Muscle layer of colon (tissue), 2 donors: Measurements from ENCODE around the gene TNFRSF11A.

Experiments used
- H3K27ac ChIP-seq: one replicate; pipeline ENCODE4 v1.7.0; 2013; ENCODE audit warnings: low read depth, mild to moderate bottlenecking, low read length, moderate library complexity
- H3K27me3 ChIP-seq, 2 donors: one replicate each; pipeline ENCODE4 v1.7.0; 2013; ENCODE audit warnings: low read length in 2 of 2, mild to moderate bottlenecking in 2 of 2; ENCODE audit not compliant: insufficient read depth in 2 of 2, control insufficient read depth in 1 of 2
- H3K36me3 ChIP-seq: one replicate; pipeline ENCODE4 v1.7.0; 2013; ENCODE audit warnings: mild to moderate bottlenecking, low read length; ENCODE audit not compliant: insufficient read depth
- H3K4me1 ChIP-seq: one replicate; pipeline ENCODE4 v1.7.0; 2013; ENCODE audit warnings: mild to moderate bottlenecking, low read length; ENCODE audit not compliant: insufficient read depth
- H3K4me3 ChIP-seq, 2 donors: one replicate each; pipeline ENCODE4 v1.7.0; 2013; ENCODE audit warnings: low read length in 2 of 2, low read depth in 1 of 2, mild to moderate bottlenecking in 1 of 2, moderate library complexity in 1 of 2
- H3K9ac ChIP-seq: one replicate; pipeline ENCODE4 v1.7.0; 2013; ENCODE audit warnings: low read length
- H3K9me3 ChIP-seq: one replicate; pipeline ENCODE4 v1.7.0; 2013; ENCODE audit warnings: mild to moderate bottlenecking, low read length
- donor health status: abdominal sarcoma.
- donor health status: Adenocarcinoma of cecum.

The TNFRSF11A gene

DNA sequence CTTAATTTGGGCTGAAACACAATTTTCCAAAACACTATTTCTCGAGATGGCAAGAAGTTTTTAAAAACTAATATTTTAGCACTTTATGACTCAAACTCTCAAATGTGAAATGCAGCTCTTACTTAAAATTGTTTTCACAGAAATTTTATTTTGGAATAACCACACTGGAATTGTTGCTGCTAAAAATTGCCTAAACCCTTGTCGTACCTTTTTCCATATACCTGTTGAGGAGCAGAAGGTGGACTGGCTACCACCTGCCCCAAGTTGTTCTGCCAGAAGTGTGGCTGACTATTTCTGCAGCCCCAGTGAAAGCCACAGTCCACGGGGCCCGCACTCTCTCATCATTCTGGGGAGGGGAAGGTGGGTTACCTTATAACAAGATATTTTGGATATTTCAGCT lies 23.4 kb downstream of the TNFRSF11A start:
- Histone ChIP-seq H3K4me1 (no peaks in the 10 kb centered on the region), H3K27me3 (no peaks in the 10 kb centered on the region), H3K27ac (no peak overlapping the region), H3K36me3 (no peaks in the 10 kb centered on the region), H3K4me3 (no peak overlapping the region), H3K9ac (no peak overlapping the region), H3K9me3 (no peaks in the 10 kb centered on the region)

DNA sequence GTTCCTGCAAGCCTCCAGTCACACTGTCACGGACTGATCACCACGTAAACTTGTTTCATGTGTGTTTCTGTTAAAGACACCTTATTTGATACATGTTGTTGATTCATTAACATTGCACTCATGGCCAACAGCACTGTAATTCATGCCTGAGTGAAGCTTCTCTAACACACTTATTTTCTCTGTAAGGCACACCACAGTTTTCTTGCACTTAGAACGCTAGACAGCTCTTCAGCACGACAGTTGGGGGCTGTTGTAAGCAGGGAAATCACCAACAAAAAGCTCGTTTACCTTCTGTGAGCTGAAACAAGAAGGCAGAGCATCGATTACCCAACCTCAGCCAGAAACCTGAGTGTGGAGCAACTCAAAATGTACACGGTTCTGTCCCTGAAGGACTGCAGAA lies 28.1 kb downstream of the TNFRSF11A start:
- Histone ChIP-seq H3K9ac (no peak overlapping the region), H3K4me1 (no peaks in the 10 kb centered on the region), H3K27me3 (no peaks in the 10 kb centered on the region), H3K36me3 (no peaks in the 10 kb centered on the region), H3K27ac (no peak overlapping the region), H3K9me3 (no peaks in the 10 kb centered on the region), H3K4me3 (no peak overlapping the region)

DNA sequence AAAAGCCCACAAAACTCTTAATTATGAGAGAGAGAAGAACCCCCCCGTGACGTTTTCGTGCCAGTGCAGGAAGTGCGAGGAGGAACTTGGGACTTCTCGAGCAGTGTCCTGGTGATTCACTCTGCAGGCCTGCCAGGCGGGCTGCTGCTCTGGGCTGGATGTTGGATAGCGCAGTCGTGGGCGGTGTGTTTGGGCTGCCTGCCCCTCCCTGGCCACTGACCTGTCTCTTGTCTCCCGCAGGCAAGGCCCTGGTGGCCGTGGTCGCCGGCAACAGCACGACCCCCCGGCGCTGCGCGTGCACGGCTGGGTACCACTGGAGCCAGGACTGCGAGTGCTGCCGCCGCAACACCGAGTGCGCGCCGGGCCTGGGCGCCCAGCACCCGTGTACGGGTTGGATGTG lies 29.0 kb downstream of the TNFRSF11A start:
- Histone ChIP-seq H3K27me3 (no peaks in the 10 kb centered on the region), H3K4me1 (no peaks in the 10 kb centered on the region), H3K9me3 (no peaks in the 10 kb centered on the region), H3K27ac (no peak overlapping the region), H3K4me3 (no peak overlapping the region), H3K9ac (no peak overlapping the region), H3K36me3 (no peaks in the 10 kb centered on the region)

DNA sequence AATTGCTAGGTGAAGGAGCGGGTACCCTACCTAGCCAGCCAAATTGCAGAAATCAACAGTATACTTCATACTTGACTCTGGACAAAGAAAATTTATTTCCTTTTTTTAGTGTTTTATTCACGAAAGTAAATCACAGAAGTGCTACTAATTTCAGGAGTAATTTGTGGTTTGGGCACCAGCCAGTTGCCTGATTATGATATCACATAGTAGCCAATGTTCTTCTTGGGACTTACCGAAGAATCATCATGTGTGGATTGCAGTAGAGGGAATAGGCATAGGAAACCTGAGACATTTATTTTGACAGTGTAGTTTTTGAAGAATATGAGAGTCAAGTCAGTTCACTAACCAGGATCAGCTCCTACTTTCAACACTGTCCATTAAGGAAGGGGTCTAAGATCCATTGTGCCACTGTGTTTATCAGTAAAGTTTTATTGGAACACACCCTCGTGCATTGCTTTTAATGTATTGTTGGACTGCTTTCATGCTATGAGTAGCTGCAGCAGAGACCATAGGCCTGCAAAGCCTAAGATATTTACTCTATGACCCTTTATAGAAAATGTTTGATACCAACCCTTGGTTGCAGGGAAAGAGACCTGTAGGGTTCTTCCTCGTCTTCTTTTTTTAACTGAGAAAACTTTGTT lies 32.1 kb downstream of the TNFRSF11A start:
- Histone ChIP-seq H3K27ac (no peak overlapping the region), H3K36me3 (no peaks in the 10 kb centered on the region), H3K4me1 (no peaks in the 10 kb centered on the region), H3K9me3 (no peaks in the 10 kb centered on the region), H3K27me3 (no peaks in the 10 kb centered on the region), H3K9ac (no peak overlapping the region), H3K4me3 (no peak overlapping the region)

DNA sequence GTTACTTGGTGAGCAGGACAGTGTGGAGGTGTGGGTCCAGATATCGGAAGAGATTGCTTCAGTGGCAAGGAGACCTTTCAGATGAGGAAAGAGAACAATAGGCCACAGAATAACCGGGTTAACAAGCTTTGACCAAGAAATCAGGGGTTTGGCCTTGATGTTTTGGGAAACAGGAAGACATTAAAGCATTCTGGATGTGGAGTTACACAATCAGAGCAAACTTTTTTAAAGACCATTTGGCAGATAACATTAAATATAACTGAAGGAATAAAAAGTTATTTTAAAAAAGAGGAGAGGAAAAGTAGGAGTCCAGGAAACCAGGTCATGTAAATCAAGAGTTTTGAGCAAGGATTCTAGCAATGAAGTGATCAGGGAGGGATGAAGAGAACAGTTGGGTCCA lies 35.7 kb downstream of the TNFRSF11A start:
- Histone ChIP-seq H3K4me3 (no peak overlapping the region), H3K27ac (no peak overlapping the region)

DNA sequence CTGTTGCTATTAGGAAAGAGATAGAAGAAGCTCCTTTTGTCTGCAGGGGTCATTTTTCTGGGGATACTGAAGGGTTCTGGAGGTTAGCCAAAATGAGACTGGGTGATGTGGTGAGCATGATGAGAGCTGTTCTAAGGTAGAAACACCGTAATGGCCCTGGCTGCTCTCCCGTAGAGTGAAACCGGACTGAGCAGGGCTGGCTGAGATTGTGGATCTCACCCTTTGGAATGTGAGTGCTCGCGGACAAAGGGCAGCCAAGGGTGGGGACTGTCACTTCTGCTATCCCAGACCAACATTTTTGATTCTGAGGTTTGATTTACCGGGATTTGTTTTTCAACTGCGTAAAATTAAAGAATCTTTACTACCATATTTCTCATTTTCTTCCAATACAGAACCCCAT lies 36.2 kb downstream of the TNFRSF11A start:
- H3K4me3 ChIP-seq = no peak overlapping the region
- H3K27me3 ChIP-seq = no peaks in the 10 kb centered on the region
- H3K36me3 ChIP-seq = no peaks in the 10 kb centered on the region
- no peak overlapping the region for H3K9ac ChIP-seq
- no peaks in the 10 kb centered on the region for H3K4me1 ChIP-seq
- no peak overlapping the region for H3K27ac ChIP-seq
- no peaks in the 10 kb centered on the region for H3K9me3 ChIP-seq

More for the DNA sequence above, 35.7 kb downstream of the TNFRSF11A start:
- Histone ChIP-seq H3K9ac (no peak overlapping the region), H3K9me3 (no peaks in the 10 kb centered on the region), H3K36me3 (no peaks in the 10 kb centered on the region), H3K4me1 (no peaks in the 10 kb centered on the region), H3K27me3 (no peaks in the 10 kb centered on the region)

DNA sequence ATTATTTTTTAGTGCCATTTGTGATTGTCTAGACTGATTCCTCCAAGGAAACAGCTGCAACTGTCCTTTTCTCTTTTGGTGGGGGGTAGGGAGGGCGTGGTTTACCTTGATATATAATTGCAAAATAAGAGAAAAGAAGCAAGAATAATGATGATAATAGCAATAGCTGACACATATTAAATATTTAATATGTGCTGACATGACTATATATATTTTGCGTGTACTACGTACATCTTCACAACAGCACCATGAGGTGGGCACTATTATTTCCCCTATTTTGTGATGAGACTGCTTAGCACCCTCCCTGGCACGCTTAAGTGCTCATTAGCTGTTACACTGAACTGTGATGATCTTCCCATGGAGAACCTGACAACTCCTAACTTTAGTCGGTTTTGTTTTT lies 39.4 kb downstream of the TNFRSF11A start:
- H3K4me1 ChIP-seq = no peaks in the 10 kb centered on the region
- no peak overlapping the region for H3K9ac ChIP-seq
- H3K27me3 ChIP-seq = no peaks in the 10 kb centered on the region
- H3K27ac ChIP-seq = no peak overlapping the region
- no peaks in the 10 kb centered on the region for H3K9me3 ChIP-seq
- no peak overlapping the region for H3K4me3 ChIP-seq
- no peaks in the 10 kb centered on the region for H3K36me3 ChIP-seq

DNA sequence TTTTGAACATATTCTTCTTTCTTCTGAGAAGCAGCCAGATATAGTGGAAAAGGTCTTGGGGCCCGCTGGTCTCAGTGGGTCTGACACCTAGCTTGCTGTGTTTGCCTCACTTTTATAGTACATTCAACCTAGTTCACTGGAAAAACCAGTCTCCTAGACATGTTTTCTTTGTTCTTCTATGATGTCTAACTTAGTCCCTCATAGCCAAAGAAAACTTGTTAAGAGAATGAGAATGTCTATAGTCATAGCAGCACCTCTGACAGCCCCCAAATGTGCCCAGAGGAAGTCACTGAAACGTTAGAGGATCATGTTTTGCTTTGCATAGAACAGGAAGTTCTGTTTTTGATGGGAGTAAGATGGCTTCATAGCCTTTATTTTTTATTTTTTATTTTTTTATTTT lies 40.3 kb downstream of the TNFRSF11A start:
- peaks cover 2% of the 10 kb centered on the region for H3K4me1 ChIP-seq

DNA sequence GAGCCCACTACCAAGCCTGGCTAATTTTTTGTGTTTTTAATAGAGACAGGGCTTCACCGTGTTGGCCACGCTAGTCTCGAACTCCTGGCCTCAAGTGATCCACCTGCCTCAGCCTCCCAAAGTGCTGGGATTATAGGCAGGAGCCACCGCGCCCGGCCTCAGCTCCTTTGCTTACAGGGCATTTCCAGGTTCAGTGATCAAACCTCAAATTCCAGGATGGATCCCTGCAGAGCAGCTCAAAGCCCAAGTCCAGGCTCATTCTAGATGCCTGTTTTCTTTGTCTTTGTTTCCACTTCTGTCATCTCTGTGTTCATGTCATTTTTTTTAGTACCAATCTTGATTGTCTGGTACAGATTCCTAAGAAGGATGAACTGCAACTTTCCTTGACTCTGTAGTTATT lies 41.9 kb downstream of the TNFRSF11A start:
- no peak overlapping the region for H3K27ac ChIP-seq
- H3K9me3 ChIP-seq = no peaks in the 10 kb centered on the region
- H3K36me3 ChIP-seq = no peaks in the 10 kb centered on the region
- no peaks in the 10 kb centered on the region for H3K27me3 ChIP-seq
- no peak overlapping the region for H3K4me3 ChIP-seq
- peaks cover 9% of the 10 kb centered on the region for H3K4me1 ChIP-seq
- no peak overlapping the region for H3K9ac ChIP-seq

More for the DNA sequence above, 40.3 kb downstream of the TNFRSF11A start:
- H3K27me3 ChIP-seq = no peaks in the 10 kb centered on the region
- no peaks in the 10 kb centered on the region for H3K36me3 ChIP-seq
- H3K9ac ChIP-seq = no peak overlapping the region
- no peak overlapping the region for H3K27ac ChIP-seq
- no peaks in the 10 kb centered on the region for H3K9me3 ChIP-seq
- H3K4me3 ChIP-seq = no peak overlapping the region

DNA sequence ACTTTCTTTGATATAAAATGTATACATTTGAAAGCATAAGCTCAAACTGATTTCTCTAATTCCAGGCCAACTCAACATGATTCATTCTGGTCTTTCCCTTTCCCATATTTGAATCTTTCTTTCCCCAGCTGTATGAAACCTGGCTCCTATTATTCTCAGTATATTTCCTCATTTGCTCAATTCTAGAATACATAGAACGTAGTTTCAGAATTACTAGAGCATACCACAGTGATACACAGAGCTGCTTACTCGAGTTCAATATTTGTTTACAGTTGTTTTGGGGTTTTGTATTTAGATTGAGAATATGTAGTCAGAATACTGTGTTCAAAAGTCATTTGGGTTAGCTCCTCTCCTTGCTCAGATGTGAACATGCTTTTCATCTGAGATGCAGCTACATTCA lies 43.0 kb downstream of the TNFRSF11A start:
- H3K9ac ChIP-seq = no peak overlapping the region
- H3K27me3 ChIP-seq = no peaks in the 10 kb centered on the region
- no peaks in the 10 kb centered on the region for H3K36me3 ChIP-seq
- H3K27ac ChIP-seq = no peak overlapping the region
- no peaks in the 10 kb centered on the region for H3K9me3 ChIP-seq
- peaks cover 9% of the 10 kb centered on the region for H3K4me1 ChIP-seq
- H3K4me3 ChIP-seq = no peak overlapping the region

DNA sequence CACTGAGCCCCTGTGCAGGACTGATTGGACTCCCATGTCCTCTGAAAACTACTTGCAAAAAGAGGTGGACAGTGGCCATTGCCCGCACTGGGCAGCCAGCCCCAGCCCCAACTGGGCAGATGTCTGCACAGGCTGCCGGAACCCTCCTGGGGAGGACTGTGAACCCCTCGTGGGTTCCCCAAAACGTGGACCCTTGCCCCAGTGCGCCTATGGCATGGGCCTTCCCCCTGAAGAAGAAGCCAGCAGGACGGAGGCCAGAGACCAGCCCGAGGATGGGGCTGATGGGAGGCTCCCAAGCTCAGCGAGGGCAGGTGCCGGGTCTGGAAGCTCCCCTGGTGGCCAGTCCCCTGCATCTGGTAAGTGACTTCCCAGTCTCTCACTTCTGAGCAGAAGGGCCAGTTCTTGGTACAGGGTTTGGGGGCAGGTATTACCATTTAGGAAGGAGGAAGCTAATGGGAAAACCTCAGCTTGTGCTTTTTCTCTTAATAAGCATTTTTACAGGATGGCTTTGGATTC lies 44.1 kb downstream of the TNFRSF11A start:
- H3K9ac ChIP-seq = no peak overlapping the region
- H3K9me3 ChIP-seq = no peaks in the 10 kb centered on the region
- no peaks in the 10 kb centered on the region for H3K36me3 ChIP-seq
- H3K27me3 ChIP-seq = no peaks in the 10 kb centered on the region
- H3K4me1 ChIP-seq = peaks cover 9% of the 10 kb centered on the region
- H3K27ac ChIP-seq = no peak overlapping the region
- H3K4me3 ChIP-seq = no peak overlapping the region

DNA sequence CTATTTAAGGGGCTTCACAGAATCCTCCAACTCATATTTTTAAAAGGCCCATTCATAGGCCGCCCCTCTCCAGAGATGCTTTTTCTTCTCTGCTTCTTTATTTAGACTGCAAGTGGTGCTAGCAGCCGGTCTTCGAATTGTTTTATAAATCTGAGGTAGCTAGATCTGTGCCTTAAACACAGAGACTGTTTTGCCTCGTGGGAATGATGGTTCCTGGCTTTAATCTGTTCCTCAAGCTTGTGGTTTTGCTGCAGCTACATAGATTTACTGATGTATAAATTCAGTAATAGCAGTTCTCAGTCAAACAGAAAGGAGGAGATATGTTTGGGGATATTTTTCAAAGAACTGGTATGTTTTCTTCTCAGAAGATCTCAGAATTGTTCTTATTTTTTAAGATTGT lies 45.3 kb downstream of the TNFRSF11A start:
- H3K9me3 ChIP-seq = no peaks in the 10 kb centered on the region
- H3K9ac ChIP-seq = no peak overlapping the region
- H3K27me3 ChIP-seq = no peaks in the 10 kb centered on the region
- H3K4me3 ChIP-seq = no peak overlapping the region
- no peaks in the 10 kb centered on the region for H3K36me3 ChIP-seq
- peaks cover 9% of the 10 kb centered on the region for H3K4me1 ChIP-seq
- no peak overlapping the region for H3K27ac ChIP-seq
